ENCODE results near the gene CD59.

GRCh38 chr11:33778675-33779074 lies 42.5 kb upstream of the CD59 start:
- TF ChIP-seq CTCF (IDR thresholded peaks at IDR 0.05; ENCODE audit: insufficient read depth, low read length, poor library complexity, severe bottlenecking) (no peak), EZH2phosphoT487 (conservative IDR thresholded peaks at IDR 0.05; ENCODE audit: low read length) (no peak)
